ENCODE results near the gene ACTR1B.

- TF ChIP-seq CTCF (IDR thresholded peaks at IDR 0.05) = no peak
- TF ChIP-seq POLR2A (IDR thresholded peaks at IDR 0.05) = no peak
These were observed 49.0 kb upstream of the ACTR1B start for GRCh38 chr2:97712693-97713295.

Data from right lobe of liver (tissue), 4 donors.